NAMALWA (cell line): Measurements from ENCODE around the gene CORIN.
"Not testable (repeated sequence)": the region's sequence is repeated elsewhere in the genome, so short reads cannot be mapped to it uniquely, and the experiment has no call there.

Source experiments
- DNase-seq: peaks from one replicate; pipeline ENCODE4 v3.0.0-alpha.2; 2015; ENCODE audit warnings: low spot score

Gene CORIN

DNA sequence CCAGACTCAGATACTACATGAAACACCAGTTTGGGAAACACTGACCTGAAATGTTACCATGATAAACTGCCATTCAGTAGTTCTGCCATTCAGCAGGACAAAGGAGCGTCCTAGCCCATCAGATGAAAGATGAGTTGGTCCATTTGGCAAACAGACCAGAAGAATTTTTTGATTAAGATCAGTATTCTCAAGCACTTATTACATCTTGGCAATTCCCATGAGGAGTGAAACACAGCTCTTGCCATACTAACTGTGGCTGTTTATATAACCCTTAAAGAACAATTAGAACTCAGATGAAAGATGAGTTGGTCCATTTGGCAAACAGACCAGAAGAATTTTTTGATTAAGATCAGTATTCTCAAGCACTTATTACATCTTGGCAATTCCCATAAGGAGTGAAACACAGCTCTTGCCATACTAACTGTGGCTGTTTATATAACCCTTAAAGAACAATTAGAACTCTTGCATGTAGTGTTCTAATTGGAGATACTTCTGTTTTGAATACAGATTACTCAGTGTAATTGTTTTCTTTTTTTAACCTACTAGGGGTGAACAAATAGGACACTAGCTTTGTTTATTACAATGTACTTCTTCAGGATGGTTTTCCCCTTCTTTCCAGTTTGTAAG lies 146.0 kb downstream of the CORIN start:
- DNase-seq, result not testable (repeated sequence)

DNA sequence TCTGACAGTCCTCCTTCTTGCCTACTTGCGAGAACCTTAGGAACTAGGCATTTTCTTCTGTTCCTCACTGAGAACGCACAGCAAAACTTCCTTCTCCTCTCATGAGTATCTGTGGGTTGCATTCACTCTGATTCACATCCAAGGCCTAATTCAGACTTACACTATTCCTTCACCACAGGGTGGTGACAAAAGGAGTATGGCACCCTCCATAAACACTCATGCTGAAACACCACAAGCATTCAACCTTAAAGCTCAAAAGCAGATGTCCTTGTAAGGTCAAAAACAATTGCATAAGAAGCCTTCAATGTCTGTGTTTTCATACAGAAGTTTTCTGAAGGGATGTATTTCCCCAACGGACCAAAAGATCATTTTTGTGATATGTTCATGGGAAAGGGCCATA lies 147.3 kb downstream of the CORIN start:
- peak; percentile 12 for DNase-seq

DNA sequence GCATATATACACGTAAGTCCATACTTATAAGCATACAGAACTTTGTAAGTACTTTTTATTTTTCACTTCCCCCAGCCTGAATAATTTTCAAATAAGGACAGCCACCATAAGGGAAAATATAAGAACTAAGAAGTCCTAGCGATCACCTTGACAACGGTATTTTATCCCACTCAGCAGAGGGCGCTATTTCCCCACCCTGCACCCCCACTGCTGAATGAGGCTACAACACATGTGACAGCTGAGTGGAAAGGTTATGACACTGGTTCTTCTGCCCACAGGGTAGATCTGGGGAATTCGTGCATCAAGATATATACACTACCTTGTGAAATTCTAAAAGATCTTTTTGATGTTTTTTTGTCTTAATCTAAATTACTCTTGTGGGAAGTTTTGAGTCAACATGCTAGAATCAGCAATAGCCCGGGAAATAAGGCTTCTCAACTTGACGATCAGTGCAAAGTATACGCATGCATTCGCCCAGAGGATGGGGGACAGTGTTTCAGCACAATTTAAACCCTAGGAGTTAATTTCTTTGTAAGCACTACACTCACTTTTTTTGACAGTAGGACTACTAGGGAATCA lies 151.5 kb downstream of the CORIN start:
- peak; percentile 76 for DNase-seq

DNA sequence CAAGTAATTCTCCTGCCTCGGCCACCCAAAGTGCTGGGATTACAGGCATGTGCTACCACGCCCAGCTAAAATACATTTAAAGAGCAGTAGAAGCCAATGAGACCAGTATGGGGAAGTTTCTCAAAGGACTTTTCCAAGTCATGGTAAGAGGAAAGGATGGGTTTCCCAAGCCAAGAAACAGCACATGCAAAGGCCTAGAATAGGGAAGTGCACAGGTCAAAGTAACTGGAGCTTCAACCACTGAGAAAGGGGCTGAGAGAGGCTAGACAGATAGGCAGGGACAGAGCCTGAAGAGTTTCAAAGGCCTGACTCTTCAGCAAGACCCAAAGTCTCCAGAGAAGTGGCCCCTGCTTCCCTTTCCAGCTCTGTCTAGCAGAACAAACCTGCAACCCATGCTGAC lies 162.1 kb downstream of the CORIN start:
- no peak for DNase-seq

DNA sequence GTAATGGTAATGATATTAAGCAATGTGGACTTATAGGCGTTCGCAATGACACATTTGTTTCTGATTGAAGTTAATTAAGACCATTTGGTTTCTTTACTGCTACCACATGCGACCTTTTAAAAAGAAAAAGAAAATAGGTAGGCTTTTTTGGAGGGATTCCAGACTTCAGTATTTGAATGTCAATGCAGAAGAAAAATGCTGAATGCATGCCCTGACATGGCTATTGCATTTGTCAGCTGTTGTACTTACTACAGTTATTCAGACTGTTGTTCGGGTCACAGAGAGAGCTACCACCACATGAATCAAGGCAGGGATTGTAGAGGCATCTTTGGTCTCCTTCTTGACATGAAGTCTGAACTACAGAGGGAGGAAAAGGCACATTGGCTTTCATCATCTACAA lies 163.7 kb downstream of the CORIN start:
- no peak for DNase-seq

DNA sequence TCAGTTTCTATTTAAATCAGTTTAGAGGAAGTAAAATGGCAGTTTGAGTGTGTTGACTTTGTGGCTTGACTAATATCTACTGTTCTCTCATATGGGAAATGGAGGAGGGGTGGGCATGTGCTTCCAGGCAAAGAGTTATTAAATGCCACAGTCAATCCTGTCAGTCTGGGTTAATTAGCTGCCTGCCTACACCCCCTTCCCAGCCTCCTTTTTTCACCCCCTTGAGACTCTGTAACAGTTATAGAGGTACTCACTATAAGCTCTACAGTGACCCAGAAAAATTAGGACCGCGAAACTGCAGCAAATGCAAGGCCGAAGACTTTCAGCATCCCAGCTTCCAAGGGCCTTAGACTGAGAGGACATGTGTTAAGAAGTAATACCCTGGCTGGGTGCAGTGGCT lies 165.2 kb downstream of the CORIN start:
- no peak for DNase-seq

DNA sequence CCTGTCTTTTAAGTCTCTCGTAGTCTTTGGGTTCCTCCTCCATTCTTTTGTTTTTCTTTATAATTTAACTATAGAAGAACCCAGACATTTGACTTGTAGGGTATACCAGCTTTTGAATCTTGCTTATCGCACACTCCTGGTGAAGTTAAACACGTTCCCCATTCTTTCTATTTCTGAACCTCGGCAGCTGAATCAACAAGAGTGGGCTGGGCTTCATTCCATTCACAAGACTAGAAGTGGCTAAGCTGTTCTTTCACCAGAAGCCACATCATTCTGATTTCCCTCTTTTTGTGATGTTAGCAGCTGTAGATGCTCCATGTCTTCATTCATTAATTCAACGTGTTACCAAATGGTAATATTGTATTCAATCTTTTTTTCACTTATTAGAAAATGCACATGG lies 167.9 kb downstream of the CORIN start:
- no peak for DNase-seq

DNA sequence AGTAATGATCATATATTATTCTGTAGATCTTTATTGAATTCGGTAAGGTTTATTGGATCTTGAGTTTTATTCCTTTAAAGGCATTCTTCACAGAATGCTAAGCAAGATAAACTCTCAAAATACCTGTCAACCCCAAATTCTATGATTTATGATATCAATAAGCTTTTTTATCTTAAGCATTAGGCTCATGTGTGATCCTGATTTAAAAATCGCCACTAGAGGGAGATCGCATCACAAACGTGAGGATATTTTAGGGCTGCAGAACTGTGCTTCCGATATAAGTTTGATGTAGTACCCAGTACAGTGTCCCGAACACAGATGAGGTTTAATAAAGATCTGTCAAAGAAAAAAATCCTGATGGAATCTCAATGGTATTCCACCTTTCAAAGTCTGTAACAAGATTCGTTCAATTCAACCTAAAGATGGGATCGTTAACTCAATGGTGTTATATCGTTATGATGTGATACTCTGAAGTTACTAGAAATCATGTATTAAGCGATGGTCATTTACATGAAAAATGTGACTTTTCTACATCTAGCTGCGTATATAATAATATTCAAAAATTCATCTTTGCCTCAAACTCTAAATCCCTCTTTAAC lies 169.0 kb downstream of the CORIN start:
- DNase-seq, result peak; percentile 75

DNA sequence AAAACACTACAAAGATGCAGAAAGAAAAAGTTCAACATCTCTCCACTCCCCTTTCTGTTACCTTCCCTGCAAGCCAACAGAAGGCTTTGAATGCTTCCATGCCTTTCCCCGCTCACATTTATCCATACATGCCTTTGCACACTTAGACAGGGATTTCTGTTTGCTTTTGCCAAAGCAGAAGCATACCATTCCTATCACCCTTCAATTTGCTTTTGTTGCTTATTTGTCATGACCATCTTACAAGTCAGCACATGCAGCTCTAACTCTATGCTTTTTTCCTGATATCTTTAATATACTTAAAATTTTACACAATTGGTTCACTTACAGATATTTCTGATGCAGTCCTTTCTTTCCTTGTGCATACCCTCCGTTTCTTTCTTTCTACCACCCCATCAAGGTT lies 169.6 kb downstream of the CORIN start:
- DNase-seq, result no peak

DNA sequence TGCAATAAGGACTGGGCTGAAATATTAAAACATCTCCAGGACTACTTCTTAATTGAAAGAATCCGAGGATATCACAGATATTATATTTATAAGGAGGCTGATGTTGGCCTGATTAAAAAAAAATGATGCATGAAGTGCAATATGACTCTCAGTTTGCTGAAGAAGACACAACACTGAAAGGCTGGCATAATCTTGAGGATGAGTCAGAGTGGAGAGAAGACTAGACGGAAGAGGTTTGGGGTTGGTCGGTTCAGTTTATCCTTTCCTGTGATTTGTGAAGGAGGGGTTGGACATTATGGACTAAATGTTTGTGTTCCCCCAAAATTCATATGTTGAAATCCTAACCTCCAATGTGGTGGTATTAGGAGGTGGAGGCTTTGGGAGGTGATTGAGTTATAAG lies 170.3 kb downstream of the CORIN start:
- no peak for DNase-seq

DNA sequence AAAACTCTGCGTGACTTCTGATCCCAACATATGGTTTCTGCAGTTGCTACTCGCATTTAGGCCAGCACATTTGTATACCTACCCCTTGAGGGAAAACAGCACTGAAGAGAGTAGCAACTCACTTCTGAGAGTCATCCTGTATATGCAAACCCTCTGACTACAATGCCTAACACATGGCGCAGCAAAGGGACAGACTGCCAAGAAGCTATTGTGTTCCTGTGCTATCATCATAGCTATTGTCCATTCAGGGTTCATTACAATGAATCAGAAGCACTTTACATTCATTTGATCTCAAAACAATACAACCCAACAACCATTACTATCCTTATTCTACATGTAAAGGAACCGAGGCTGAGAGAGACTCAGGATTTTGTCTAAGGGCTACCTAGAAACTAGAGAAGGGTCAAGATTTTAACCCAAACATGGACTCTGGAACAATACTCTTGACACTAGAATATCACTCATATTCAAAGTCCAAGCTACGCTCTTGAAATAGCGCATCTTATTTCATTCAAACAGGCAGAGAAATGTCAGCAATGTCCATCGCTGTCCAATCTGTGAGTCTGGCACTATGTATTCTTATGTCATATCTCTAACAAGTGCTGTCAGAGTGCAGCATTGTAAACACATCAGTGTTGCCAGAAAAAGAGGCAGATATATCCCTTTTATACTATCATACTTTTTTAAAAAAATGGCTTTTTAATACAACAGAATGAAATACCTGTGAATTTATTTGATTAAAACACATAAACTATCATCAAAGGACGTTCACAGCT lies 173.6 kb downstream of the CORIN start:
- DNase-seq, result no peak

DNA sequence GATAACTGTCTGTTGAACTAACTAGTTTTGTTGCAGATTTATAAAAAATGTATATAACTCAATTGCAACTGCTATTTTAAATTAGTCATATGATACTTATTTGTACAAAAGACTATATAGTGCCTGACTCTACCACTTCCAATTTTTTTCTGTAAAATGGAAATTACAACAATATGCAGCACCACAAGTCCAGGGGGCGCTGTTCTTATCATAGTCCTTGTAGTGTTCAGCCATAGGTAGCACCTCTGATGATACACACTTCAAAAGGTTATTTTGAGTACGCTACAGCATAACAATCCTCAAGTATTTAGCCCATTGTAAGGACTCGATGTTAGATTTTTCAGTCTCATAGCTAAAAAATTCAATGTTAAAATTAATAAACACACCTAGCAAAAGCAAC lies 174.9 kb downstream of the CORIN start:
- DNase-seq, result peak; percentile 60

DNA sequence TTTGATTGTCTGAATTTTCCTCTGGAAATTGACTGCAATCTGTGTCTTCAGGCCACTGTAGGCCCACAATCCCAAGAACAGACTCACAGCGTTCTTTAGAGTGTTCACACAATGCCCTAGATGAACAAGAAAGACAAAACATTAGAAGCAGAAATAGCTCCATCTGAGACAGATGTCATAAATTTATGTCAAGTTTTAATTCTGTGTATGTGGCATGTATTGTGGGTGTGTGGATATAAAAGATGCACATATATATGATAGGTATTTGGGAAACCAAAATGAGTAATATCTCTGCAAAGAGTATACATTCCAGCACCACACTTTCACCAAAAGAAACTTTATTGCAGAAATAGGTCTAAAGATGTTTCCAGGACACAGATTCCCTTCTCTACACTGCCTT lies 176.1 kb downstream of the CORIN start:
- DNase-seq, result no peak

DNA sequence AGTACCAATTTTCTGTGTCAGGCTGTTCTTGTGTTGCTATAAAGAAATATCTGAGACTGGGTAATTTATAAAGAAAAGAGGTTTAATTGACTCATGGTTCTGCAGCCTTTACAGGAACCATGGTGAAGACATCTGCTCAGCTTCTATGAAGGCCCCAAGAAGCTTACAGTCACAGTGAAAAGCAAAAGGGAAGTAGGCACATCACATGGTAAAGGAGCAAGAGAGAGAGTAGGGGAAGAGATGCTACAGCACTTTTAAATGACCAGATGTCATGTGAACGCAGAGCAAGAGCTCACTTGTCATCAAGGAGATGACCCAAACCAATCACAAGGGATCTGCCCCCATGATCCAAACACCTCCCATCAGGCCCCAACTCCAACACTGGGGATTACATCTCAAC lies 178.5 kb downstream of the CORIN start:
- no peak for DNase-seq

DNA sequence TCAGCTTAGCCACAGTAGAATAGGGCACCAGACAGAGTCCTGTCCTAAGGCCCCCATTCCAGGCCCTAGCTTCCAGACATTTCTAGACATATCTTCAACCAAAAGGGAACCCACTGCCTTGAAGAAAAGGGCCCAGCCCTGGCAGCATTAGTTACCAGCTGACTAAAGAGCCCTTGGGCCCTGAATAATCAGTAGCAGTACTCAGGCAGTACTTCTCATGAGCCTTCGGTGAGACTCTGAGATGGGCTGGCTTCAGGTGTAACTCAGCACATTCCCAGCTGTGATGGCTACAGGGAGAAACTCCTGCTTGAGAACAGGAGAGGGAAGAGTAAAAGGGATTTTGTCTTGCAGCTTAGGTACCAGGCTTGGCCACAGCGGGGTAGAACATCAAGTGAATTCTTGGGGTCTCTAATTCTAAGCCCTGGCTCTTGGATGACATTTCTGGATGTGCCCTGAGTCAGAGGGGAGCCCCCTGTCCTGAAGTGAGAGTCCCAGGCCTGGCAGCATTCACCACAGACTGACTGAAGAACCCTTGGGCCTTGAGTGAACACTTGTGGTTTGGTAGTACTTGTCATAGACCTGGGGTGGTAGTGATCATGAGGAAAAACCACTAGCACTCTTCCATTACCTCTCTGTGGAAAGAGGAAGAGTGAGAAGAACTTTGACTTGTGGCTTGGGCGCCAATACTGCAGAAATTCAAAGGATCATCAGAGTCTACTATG lies 182.7 kb downstream of the CORIN start:
- no peak for DNase-seq

DNA sequence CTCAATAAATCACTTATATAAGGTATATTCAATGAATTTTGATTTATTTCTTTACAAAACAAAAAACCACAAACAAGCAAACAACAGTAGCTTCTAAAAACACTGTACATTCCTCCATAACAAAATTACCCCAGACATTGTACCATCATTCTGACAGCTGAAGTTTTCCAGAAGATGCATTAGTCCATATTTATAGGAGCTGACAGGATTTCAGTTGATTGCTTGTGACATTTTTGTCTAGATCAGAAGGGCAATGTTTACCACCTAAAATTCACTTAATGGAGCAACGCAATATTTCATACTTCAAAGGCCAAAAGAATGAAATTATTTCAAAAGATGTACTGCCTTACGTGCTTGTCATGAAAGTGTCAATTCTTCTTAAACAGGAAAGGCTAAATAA lies 185.8 kb downstream of the CORIN start:
- no peak for DNase-seq

DNA sequence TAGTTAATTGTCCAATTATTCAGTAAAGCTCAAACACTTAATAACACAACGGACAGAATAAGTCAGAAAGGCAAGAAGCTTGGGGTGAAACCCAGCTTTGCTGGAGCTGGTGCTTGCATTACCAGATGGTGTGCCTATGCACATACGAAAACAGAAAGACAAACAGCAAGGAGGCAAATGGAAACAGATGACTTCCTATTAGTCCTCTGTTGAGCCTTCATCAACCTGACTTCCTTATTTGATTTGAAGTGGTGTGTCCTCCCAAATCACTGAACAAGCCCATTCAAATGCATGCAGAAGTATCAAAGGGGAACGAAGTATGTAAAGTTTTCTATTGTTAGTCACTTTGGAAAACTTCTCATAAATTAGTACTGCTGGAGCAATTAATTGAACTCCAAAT lies 186.6 kb downstream of the CORIN start:
- no peak for DNase-seq

DNA sequence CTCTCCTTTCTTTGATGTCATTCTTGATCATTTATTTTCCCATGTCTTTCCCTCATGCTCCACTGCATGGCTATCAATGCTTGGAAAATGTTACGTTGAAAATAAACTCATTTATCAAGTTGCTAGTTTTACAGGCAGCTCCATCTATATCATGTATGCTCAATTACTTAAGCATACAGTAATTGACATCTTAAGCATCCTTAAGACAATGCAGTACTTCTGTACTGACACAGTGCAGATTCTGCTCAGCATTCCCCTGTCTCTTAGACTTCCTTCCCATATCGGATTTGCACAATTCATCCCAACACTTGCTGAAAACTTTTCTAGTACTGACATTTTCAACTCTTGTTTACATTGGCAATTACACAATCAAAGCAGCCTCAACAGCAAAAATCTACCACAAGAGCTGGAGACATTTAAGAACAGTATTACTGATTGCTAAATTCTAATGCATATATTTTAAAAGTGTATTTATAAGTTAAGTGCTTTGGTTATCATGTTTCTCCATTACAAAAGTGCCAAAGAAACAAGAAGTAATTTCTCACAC lies 187.2 kb downstream of the CORIN start:
- DNase-seq, result no peak

DNA sequence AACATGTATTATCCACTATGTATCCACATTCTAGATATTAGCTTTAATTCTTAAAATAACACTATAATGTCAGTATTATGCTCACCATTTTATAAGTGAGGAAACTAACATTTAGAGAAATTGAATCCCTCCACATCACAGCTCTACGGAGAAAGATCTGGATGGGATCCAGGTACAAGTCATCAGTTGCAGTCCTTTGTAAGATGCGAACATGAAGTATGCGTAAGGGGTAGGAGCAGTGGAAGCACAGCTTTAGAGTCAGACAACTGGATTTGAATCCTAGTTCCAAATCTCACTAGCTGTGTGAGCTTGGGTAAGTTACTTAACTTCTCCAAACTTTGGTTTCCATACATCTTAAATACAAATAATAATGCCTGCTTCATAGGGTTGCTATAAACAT lies 190.3 kb downstream of the CORIN start:
- DNase-seq, result no peak

DNA sequence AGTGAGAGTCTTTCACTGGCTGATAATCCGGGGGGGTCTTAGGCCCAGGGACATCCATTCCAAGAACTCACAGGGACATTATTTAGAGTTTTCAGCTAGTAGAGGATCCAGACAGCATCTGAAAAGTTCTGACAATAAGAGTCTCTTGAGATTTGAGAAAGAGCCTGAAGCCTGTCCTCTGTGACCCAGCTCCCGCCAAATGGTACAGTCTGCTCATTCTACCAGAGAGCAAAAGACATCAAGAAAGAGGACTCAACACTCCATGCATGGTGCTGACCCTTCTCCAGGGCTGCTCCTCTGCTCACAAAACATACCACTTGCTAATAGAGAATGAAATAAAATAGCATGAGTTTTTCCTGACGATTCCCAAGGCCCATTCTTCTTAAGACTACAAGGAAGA lies 190.8 kb downstream of the CORIN start:
- DNase-seq, result no peak

DNA sequence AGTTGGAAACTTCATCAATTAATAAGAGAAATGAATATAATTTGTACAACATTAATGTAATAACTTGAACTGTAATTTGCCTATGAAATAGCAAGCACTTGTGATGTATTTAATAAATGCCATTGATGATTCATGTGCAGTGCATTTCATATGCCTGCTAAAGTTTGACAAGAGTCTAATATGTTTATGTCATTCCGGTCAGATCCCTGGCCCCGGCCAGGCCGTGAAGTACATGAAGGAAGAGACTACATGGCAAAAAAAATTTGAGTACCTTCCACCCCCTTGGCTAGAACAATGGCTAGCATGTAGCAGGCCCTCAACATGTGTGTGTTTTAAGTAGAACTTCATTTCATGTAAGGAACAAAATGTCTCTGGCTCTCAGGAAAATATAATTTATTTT lies 191.5 kb downstream of the CORIN start:
- no peak for DNase-seq

DNA sequence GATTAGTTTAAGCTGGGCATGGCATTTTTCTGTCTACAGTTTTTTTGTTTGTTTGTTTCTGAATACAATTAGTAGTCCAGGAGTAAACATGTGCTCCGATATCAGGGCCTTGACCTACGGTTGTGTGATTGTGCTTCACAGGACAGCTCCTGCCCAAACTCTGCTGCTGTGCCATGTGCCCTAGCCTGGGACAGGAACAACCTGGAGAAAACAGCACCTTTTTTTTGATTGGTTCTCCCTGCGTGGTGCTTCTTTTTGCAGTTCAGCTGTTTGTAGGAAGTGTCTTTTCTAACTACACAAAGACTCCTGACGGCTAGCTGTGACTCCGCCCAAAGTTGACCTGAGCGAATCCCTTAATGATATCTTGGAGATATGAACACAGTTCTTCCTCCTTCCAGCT lies 194.0 kb downstream of the CORIN start:
- no peak for DNase-seq
